K562 (cell line): Measurements from ENCODE around the gene VPS26A. TPM values are rescaled to one million over a fixed set of nuclear protein-coding genes. Genes with fewer than 3 reads are reported as not detected.
A peak's percentile ranks its signal among the peaks of the same experiment; 100 is the strongest.

Experiments used
- ARID1B ChIP-seq: fragments of 450-650 bp; IDR thresholded peaks from 2 replicates; pipeline ENCODE4 v1.6.1; 2016; ENCODE audit warnings: antibody characterized with exemption, mild to moderate bottlenecking, inconsistent platforms
- C11orf30 ChIP-seq: fragments of 450-650 bp; IDR thresholded peaks from 2 replicates; pipeline ENCODE4 v1.6.1; 2016; ENCODE audit warnings: low read depth, mild to moderate bottlenecking
- CXXC5 ChIP-seq: fragments of 250-450 bp; sonication (Bioruptor Pico); IDR thresholded peaks from 2 replicates; pipeline ENCODE4 v1.8.0; 2022; ENCODE audit warnings: inconsistent platforms, mild to moderate bottlenecking, moderate library complexity
- EP400 ChIP-seq: fragments of 450-650 bp; IDR thresholded peaks from 2 replicates; pipeline ENCODE4 v1.6.1; 2017; ENCODE audit warnings: antibody characterized with exemption, mild to moderate bottlenecking, moderate library complexity
- GABPA ChIP-seq: fragments of 200-800 bp; sonication (Bioruptor generic); conservative IDR thresholded peaks from 2 replicates; pipeline ENCODE4 v1.6.1; 2016; ENCODE audit warnings: low read depth, missing genetic modification characterization, missing compliant biosample characterization
- MAFF ChIP-seq: IDR thresholded peaks from 2 replicates; pipeline ENCODE4 v1.6.1; 2012; ENCODE audit warnings: low read length, improper control_type of control experiment
- POLR2AphosphoS2 ChIP-seq: IDR thresholded peaks from 2 replicates; pipeline ENCODE4 v1.6.1; 2012; ENCODE audit warnings: low read length, improper control_type of control experiment
- POLR2H ChIP-seq: IDR thresholded peaks from 2 replicates; pipeline ENCODE4 v1.6.1; 2016; ENCODE audit warnings: missing genetic modification characterization, low read depth, mild to moderate bottlenecking, control low read depth, missing compliant biosample characterization, moderate library complexity
- ZC3H11A ChIP-seq: IDR thresholded peaks from 2 replicates; pipeline ENCODE4 v1.6.1; 2012; ENCODE audit warnings: low read depth, low read length, improper control_type of control experiment
- polyA plus RNA-seq, 8 experiments: library from polyadenylated mRNA; depleted of rRNA in 4 of 8; stranded (reverse) in 5 of 8; unstranded in 3 of 8; fragments of >200 nt; fragmentation: Nextera tagmentation in 2 of 8; fragmentation: Illumina TruSeq in 1 of 8; extraction: Ambion mirVana in 2 of 8; extraction: Trizol in 1 of 8; gene quantifications; 2 replicates each; pipeline versions ENCODE4 v1.2.1 to v1.2.3, GENCODE V29; 2011 to 2014; ENCODE audit warnings: inconsistent platforms in 1 of 8, missing spikeins in 1 of 8
- total RNA-seq, 7 experiments: library from RNA; depleted of rRNA in 6 of 7; stranded (reverse); fragments of >200 nt in 6 of 7; fragmentation: Illumina TruSeq in 2 of 7; extraction: Trizol in 2 of 7; gene quantifications; 2 replicates each; pipeline versions ENCODE4 v1.2.1 to v1.2.3, GENCODE V29; 2011 to 2021; ENCODE audit warnings: low replicate concordance in 1 of 7
- TF ChIP-seq, protein P1 (sequence below): fragments of 450-650 bp; IDR thresholded peaks from 2 replicates; pipeline ENCODE4 v1.6.1; 2016; ENCODE audit warnings: mild to moderate bottlenecking, moderate library complexity

Gene VPS26A
- total and polyA plus RNA-seq, 9 of the 15 experiments (the other 6 are each of a cell fraction or from before 2014, with no cell fraction given): 47.1 to 137 (median 69.3) TPM

DNA sequence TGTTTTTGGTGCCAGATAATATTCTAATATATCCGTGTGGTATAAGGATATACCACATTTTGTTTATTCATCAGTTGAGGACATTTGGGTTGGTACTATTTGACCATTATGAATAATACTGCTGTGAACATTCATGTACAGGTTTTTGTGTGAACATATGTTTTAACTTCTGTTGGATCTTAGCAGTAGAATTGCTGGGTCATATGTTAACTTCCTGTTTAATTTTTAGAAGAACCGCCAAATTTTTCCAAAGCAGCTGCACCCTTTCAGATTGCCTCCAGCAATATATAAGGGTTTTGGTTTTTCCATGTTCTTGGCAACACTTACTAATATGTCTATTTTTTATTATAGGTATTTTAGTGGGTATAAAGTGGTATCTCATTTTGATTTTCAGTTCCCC is 22.8 kb downstream of the VPS26A start (continued):
- 0 out of 2 replicates have a peak, but pooled peaks have one; percentile 29 for TF ChIP-seq POLR2H (tag)
- no peak for TF ChIP-seq POLR2AphosphoS2
- 0 out of 2 replicates have a peak, but pooled peaks have one; percentile 38 for TF ChIP-seq EP400
- TF ChIP-seq ZC3H11A: no peak
- TF ChIP-seq, protein P1, sequence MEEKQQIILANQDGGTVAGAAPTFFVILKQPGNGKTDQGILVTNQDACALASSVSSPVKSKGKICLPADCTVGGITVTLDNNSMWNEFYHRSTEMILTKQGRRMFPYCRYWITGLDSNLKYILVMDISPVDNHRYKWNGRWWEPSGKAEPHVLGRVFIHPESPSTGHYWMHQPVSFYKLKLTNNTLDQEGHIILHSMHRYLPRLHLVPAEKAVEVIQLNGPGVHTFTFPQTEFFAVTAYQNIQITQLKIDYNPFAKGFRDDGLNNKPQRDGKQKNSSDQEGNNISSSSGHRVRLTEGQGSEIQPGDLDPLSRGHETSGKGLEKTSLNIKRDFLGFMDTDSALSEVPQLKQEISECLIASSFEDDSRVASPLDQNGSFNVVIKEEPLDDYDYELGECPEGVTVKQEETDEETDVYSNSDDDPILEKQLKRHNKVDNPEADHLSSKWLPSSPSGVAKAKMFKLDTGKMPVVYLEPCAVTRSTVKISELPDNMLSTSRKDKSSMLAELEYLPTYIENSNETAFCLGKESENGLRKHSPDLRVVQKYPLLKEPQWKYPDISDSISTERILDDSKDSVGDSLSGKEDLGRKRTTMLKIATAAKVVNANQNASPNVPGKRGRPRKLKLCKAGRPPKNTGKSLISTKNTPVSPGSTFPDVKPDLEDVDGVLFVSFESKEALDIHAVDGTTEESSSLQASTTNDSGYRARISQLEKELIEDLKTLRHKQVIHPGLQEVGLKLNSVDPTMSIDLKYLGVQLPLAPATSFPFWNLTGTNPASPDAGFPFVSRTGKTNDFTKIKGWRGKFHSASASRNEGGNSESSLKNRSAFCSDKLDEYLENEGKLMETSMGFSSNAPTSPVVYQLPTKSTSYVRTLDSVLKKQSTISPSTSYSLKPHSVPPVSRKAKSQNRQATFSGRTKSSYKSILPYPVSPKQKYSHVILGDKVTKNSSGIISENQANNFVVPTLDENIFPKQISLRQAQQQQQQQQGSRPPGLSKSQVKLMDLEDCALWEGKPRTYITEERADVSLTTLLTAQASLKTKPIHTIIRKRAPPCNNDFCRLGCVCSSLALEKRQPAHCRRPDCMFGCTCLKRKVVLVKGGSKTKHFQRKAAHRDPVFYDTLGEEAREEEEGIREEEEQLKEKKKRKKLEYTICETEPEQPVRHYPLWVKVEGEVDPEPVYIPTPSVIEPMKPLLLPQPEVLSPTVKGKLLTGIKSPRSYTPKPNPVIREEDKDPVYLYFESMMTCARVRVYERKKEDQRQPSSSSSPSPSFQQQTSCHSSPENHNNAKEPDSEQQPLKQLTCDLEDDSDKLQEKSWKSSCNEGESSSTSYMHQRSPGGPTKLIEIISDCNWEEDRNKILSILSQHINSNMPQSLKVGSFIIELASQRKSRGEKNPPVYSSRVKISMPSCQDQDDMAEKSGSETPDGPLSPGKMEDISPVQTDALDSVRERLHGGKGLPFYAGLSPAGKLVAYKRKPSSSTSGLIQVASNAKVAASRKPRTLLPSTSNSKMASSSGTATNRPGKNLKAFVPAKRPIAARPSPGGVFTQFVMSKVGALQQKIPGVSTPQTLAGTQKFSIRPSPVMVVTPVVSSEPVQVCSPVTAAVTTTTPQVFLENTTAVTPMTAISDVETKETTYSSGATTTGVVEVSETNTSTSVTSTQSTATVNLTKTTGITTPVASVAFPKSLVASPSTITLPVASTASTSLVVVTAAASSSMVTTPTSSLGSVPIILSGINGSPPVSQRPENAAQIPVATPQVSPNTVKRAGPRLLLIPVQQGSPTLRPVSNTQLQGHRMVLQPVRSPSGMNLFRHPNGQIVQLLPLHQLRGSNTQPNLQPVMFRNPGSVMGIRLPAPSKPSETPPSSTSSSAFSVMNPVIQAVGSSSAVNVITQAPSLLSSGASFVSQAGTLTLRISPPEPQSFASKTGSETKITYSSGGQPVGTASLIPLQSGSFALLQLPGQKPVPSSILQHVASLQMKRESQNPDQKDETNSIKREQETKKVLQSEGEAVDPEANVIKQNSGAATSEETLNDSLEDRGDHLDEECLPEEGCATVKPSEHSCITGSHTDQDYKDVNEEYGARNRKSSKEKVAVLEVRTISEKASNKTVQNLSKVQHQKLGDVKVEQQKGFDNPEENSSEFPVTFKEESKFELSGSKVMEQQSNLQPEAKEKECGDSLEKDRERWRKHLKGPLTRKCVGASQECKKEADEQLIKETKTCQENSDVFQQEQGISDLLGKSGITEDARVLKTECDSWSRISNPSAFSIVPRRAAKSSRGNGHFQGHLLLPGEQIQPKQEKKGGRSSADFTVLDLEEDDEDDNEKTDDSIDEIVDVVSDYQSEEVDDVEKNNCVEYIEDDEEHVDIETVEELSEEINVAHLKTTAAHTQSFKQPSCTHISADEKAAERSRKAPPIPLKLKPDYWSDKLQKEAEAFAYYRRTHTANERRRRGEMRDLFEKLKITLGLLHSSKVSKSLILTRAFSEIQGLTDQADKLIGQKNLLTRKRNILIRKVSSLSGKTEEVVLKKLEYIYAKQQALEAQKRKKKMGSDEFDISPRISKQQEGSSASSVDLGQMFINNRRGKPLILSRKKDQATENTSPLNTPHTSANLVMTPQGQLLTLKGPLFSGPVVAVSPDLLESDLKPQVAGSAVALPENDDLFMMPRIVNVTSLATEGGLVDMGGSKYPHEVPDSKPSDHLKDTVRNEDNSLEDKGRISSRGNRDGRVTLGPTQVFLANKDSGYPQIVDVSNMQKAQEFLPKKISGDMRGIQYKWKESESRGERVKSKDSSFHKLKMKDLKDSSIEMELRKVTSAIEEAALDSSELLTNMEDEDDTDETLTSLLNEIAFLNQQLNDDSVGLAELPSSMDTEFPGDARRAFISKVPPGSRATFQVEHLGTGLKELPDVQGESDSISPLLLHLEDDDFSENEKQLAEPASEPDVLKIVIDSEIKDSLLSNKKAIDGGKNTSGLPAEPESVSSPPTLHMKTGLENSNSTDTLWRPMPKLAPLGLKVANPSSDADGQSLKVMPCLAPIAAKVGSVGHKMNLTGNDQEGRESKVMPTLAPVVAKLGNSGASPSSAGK: 0 out of 2 replicates have a peak, but pooled peaks have one; percentile 21
- peak; percentile 34; the same call in 1 of the 2 replicates for TF ChIP-seq ARID1B
- TF ChIP-seq C11orf30: peak; percentile 54; the same call in 1 of the 2 replicates
- TF ChIP-seq MAFF: peak; percentile 36; the same call in 1 of the 2 replicates
- no peak for TF ChIP-seq CXXC5
- TF ChIP-seq GABPA (tag): 0 out of 2 replicates have a peak, but pooled peaks have one; percentile 15
